Parathyroid adenoma (tissue), 2 donors: ENCODE data around the gene ABCC1.

Experiments used
- H2AFZ ChIP-seq: fragments of 300-600 bp; sonication (generic); one replicate; pipeline ENCODE4 v1.7.0; 2017; ENCODE audit warnings: antibody characterized with exemption, mild to moderate bottlenecking
- H3K27ac ChIP-seq: fragments of 300-600 bp; sonication (generic); one replicate; pipeline ENCODE4 v1.7.0; 2017
- H3K27me3 ChIP-seq: fragments of 300-600 bp; sonication (generic); one replicate; pipeline ENCODE4 v1.7.0; 2017; ENCODE audit warnings: low read length; ENCODE audit not compliant: control insufficient read depth, insufficient read depth
- H3K36me3 ChIP-seq: fragments of 300-600 bp; sonication (generic); one replicate; pipeline ENCODE4 v1.7.0; 2017; ENCODE audit warnings: low read length; ENCODE audit not compliant: control insufficient read depth, insufficient read depth
- H3K4me1 ChIP-seq: fragments of 300-600 bp; sonication (generic); one replicate; pipeline ENCODE4 v1.7.0; 2017; ENCODE audit warnings: control low read depth
- H3K4me2 ChIP-seq: fragments of 300-600 bp; sonication (generic); one replicate; pipeline ENCODE4 v1.7.0; 2017; ENCODE audit warnings: low read length
- H3K4me3 ChIP-seq: fragments of 300-600 bp; sonication (generic); one replicate; pipeline ENCODE4 v1.7.0; 2017; ENCODE audit warnings: low read depth, low read length
- H3K79me2 ChIP-seq: fragments of 300-600 bp; sonication (generic); one replicate; pipeline ENCODE4 v1.7.0; 2017; ENCODE audit warnings: control low read depth
- H3K9ac ChIP-seq: fragments of 300-600 bp; sonication (generic); one replicate; pipeline ENCODE4 v1.7.0; 2017; ENCODE audit warnings: mild to moderate bottlenecking
- H3K9me3 ChIP-seq: fragments of 300-600 bp; sonication (generic); one replicate; pipeline ENCODE4 v1.7.0; 2017; ENCODE audit warnings: low read length; ENCODE audit not compliant: control insufficient read depth
- CTCF ChIP-seq: fragments of 300-600 bp; sonication (generic); IDR thresholded peaks from one replicate; pipeline ENCODE4 v1.7.0; 2017; ENCODE audit warnings: antibody characterized with exemption, mild to moderate bottlenecking
- donor health status: primary hyperparathyroidism.

The ABCC1 gene

DNA sequence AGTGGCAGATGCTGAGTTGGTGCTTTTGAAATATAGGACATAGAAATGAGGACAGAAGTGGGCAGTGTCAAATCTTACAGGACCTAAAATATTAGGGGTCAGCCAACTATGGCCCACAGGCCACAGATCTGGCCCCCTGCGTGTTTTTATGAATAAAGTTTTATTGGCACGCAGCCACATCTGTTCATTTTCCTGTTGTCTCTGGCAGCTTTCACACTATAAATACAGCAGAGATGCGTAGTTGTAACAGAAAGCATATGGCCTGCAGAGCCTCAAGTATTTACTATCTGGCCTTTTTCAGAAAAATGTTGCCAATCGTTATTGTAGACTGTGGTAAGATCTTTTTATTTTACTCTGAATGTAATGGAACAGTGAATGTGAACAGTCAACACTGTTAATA, 191.1 kb downstream of the ABCC1 start:
- no peak overlapping the region for H2AFZ ChIP-seq
- no peaks in the 10 kb centered on the region for H3K36me3 ChIP-seq
- H3K4me3 ChIP-seq: no peak overlapping the region
- H3K4me2 ChIP-seq: no peak overlapping the region
- H3K9me3 ChIP-seq: no peaks in the 10 kb centered on the region
- H3K79me2 ChIP-seq: no peaks in the 10 kb centered on the region
- no peaks in the 10 kb centered on the region for H3K4me1 ChIP-seq
- H3K9ac ChIP-seq: no peak overlapping the region
- no peaks in the 10 kb centered on the region for H3K27me3 ChIP-seq
- TF ChIP-seq CTCF: no peak
- H3K27ac ChIP-seq: no peak overlapping the region

DNA sequence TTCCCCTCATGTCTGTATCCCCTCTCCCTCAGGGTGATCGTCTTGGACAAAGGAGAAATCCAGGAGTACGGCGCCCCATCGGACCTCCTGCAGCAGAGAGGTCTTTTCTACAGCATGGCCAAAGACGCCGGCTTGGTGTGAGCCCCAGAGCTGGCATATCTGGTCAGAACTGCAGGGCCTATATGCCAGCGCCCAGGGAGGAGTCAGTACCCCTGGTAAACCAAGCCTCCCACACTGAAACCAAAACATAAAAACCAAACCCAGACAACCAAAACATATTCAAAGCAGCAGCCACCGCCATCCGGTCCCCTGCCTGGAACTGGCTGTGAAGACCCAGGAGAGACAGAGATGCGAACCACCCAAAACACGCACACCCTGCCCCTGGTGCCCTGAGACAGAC, 191.7 kb downstream of the ABCC1 start:
- H3K36me3 ChIP-seq: no peaks in the 10 kb centered on the region
- H3K4me1 ChIP-seq: no peaks in the 10 kb centered on the region

DNA sequence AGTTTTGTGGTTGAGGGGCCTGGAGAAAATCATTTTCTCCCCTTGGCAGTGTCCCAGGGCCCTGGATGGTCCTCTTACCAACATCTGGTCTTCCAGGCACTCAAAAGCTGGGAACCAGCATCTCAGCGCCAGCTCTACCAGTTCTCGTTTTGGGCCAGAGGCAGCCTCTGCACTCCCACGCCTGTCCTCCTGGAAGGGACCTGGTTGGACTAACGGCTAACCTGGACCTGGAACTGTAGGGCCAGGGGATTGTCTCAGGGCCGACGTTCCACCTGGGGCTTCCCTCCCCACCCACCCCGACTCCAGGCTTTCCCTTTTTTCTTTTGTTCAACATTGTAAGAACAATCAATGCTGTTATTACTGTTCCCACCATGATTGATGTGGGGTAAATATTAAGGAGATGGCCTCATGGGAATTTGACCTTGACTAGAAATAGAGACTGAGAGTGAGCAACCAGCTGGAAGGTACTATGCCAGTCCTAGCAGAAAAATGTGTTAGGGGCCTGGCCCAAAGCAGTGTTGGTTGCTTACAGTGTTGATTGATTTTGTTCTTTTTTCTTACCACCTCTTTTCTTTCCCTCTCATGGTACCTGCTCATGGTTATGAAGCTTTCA, 192.5 kb downstream of the ABCC1 start:
- Histone ChIP-seq H3K4me1 (no peaks in the 10 kb centered on the region), H3K27ac (no peak overlapping the region), H3K36me3 (no peaks in the 10 kb centered on the region), H3K27me3 (no peaks in the 10 kb centered on the region), H3K9ac (no peak overlapping the region), H3K9me3 (no peaks in the 10 kb centered on the region), H2AFZ (no peak overlapping the region), H3K4me2 (no peak overlapping the region), H3K4me3 (no peak overlapping the region), H3K79me2 (no peaks in the 10 kb centered on the region)
- TF ChIP-seq CTCF: no peak

More for the DNA sequence above, 191.7 kb downstream of the ABCC1 start:
- Histone ChIP-seq H3K27ac (no peak overlapping the region), H3K79me2 (no peaks in the 10 kb centered on the region), H3K4me3 (no peak overlapping the region), H3K9me3 (no peaks in the 10 kb centered on the region), H2AFZ (no peak overlapping the region), H3K27me3 (no peaks in the 10 kb centered on the region), H3K9ac (no peak overlapping the region), H3K4me2 (no peak overlapping the region)
- TF ChIP-seq CTCF: no peak

- no peaks in the 10 kb centered on the region for H3K27me3 ChIP-seq
- H3K36me3 ChIP-seq: no peaks in the 10 kb centered on the region
- no peak overlapping the region for H2AFZ ChIP-seq
- H3K9ac ChIP-seq: no peak overlapping the region
- H3K4me1 ChIP-seq: no peaks in the 10 kb centered on the region
- no peaks in the 10 kb centered on the region for H3K79me2 ChIP-seq
- no peak overlapping the region for H3K4me3 ChIP-seq
- no peaks in the 10 kb centered on the region for H3K9me3 ChIP-seq
- H3K27ac ChIP-seq: no peak overlapping the region
- H3K4me2 ChIP-seq: no peak overlapping the region
- no peak for TF ChIP-seq CTCF
These were observed 193.8 kb downstream of the ABCC1 start for GRCh38 chr16:16143038-16143763.

GRCh38 chr16:16143931-16144330, 194.5 kb downstream of the ABCC1 start:
- Histone ChIP-seq H3K4me1 (no peaks in the 10 kb centered on the region), H3K27ac (no peak overlapping the region), H3K4me3 (no peak overlapping the region), H3K36me3 (no peaks in the 10 kb centered on the region), H3K4me2 (no peak overlapping the region), H3K79me2 (no peaks in the 10 kb centered on the region), H3K27me3 (no peaks in the 10 kb centered on the region), H3K9ac (no peak overlapping the region), H2AFZ (no peak overlapping the region), H3K9me3 (no peaks in the 10 kb centered on the region)
- TF ChIP-seq CTCF: no peak
